ENCODE results near the gene CCBE1.

CCBE1 gene

DNA sequence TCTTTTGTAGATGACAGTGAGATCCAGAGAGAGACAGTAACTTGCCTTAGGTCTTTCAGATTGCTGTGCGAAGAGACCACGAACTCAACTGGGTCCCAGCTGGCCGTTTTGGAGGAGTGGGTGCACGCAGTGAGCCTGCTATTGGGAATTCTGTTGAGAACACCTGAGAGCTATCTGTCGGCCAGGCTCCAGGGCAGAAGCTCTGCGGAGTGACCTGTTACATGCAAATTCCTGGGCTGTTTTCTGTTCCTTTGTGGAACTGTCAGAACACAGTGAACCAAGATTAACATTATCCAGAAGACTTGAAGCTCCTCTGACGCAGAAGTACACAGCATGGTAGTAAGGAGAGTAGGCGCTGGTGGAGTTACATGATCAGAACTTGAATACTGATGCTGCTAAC, 238.6 kb downstream of the CCBE1 start:
- Mint-ChIP-seq H3K27ac (no peak overlapping the region), H3K9me3 (no peaks in the 10 kb centered on the region), H3K4me1 (ENCODE audit: low read depth) (no peaks in the 10 kb centered on the region), H3K36me3 (ENCODE audit: low read depth) (no peaks in the 10 kb centered on the region), H3K4me3 (no peak overlapping the region), H3K27me3 (peaks cover 4% of the 10 kb centered on the region)
- intact Hi-C loops (cut with micrococcal nuclease), result no loop called here

DNA sequence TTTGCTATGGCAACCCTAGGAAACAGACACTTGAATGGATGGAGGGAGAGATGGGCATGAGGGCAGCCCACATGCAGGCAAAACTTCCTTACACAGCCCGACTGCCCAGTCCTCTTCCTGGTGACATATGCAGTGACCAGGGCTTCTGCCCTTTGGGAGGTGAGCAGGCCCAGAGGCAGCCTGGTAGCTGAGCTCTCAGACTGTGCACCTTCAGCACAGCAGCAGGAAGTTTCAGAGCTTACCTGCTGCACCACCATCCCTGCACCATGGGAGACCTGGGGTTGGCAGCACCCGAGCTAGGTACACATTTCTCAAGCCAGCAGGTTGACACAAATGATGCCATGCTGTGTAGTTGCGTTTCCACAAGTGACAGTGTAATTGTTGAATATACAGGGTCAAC, 240.6 kb downstream of the CCBE1 start:
- Mint-ChIP-seq H3K27me3 (peaks cover 4% of the 10 kb centered on the region), H3K9me3 (no peaks in the 10 kb centered on the region), H3K36me3 (ENCODE audit: low read depth) (no peaks in the 10 kb centered on the region), H3K4me1 (ENCODE audit: low read depth) (no peaks in the 10 kb centered on the region), H3K27ac (no peak overlapping the region), H3K4me3 (no peak overlapping the region)
- intact Hi-C loops (cut with micrococcal nuclease), result no loop called here

DNA sequence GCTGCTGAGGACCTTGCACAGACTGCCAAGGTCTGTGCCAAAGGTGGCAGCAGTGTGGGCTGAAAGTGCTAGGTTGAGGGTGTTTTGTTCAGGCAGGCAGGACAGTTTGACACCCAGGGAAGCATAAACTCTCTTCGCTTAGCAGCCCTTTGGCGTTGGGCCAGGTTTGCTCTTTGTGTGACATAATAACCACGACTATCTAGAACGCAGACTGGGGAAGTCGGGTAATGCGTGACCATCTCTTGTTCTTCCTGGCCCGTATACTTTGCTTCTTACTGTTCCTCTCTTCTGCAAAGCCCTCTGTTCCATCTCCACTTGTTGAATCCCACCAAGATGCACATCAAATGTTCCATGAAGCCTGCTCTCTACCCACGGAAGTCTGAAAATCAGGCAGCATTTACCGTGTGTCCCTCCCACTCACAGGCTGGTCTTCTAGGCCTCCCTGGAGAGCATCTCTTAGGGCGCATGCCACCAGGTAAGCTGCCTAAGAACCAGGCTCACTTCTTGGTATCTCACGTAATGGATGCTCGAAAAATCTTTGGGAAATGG, 241.4 kb downstream of the CCBE1 start:
- Mint-ChIP-seq H3K9me3 (no peaks in the 10 kb centered on the region), H3K36me3 (ENCODE audit: low read depth) (no peaks in the 10 kb centered on the region), H3K4me1 (ENCODE audit: low read depth) (no peaks in the 10 kb centered on the region), H3K27ac (no peak overlapping the region), H3K4me3 (no peak overlapping the region), H3K27me3 (peaks cover 4% of the 10 kb centered on the region)
- intact Hi-C loops (cut with micrococcal nuclease), result no loop called here

DNA sequence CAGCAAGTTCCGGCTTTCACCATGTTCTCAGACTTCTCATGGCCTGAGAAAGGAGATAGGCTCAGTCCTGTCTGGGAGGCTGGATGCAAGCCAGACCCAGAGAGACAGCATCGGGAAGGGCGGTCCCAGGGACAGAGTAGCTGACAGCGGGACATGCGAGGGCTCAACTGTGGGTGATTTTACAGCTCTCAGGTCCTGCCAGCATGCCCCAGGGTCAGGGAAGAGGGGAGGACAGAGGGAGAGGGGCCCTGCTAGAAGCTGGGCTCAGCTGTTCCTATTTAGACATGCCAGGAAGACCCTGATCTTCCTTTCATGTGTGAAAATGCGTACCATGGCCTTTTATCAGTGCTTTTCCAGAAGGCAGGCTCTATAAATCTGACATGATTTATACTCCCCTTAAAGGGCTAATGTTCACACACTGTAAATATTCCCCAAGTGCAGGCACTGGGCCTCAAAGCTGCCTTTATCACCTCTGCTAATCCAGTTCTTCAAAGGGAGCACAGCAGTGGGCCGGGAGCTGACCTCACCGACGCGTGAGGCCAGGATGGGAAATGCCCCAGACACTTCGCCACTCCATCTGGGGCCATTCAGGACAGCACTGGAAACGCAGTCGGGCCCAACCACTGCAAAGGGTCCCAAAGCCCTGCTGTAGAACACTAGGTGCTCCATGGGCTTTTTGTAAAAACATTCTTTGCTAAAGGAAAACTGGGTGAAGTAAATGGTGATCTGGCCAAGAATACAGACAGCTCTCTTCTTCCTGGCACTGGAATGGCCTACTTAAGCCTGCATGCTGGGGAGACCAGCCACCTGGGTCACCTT, 242.1 kb downstream of the CCBE1 start:
- H3K36me3 Mint-ChIP-seq (ENCODE audit: low read depth), result no peaks in the 10 kb centered on the region
- no peak overlapping the region for H3K4me3 Mint-ChIP-seq
- no peaks in the 10 kb centered on the region for H3K4me1 Mint-ChIP-seq (ENCODE audit: low read depth)
- H3K27me3 Mint-ChIP-seq, result peaks cover 4% of the 10 kb centered on the region
- H3K27ac Mint-ChIP-seq, result no peak overlapping the region
- intact Hi-C loops (cut with micrococcal nuclease), result no loop called here
- no peaks in the 10 kb centered on the region for H3K9me3 Mint-ChIP-seq

DNA sequence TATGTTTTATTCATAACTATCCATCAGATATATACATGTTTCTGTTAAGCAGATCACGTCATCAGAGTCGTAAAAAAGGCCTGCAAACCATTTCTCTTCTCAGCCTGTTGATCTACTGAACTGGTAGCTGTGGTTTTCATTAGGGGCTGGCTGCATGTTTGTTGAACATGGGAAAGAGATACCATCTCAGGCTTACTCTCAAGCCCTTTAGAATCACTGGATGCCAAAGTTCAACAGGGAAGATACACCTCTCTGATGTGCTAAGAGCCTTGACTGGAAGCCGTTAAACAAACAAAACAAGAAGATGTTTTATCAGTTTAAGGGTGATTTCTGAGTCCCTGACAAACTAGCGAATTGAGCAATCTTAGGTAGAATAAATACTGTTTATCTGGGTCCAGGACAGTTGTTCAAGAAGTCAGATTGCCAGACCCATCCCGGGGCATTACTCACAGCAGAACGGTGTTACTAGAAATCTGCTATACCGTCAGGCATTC, 243.7 kb downstream of the CCBE1 start:
- H3K4me1 Mint-ChIP-seq (ENCODE audit: low read depth), result no peaks in the 10 kb centered on the region
- H3K4me3 Mint-ChIP-seq, result no peak overlapping the region
- intact Hi-C loops (cut with micrococcal nuclease), result no loop called here
- H3K27me3 Mint-ChIP-seq, result peaks cover 4% of the 10 kb centered on the region
- H3K36me3 Mint-ChIP-seq (ENCODE audit: low read depth), result no peaks in the 10 kb centered on the region
- H3K9me3 Mint-ChIP-seq, result no peaks in the 10 kb centered on the region
- no peak overlapping the region for H3K27ac Mint-ChIP-seq

DNA sequence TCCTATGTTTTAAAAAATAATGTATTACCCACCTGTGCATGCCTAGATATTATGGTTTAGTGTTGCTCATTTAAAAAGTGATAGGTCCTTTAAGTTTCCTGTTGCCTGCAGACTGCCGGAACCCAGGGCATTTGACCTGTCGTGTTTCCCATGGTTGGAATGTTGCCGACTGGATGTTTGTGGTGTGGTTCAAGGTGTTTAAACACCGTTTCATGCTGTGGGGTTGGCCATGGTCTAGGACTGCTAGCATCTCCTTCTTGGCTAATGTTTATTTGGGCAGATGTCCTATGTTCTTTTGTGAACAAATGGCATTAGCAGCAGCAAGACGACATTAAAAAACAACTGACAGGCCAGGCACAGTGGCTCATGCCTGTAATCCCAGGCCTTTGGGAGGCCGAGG, 245.3 kb downstream of the CCBE1 start:
- no peak overlapping the region for H3K4me3 Mint-ChIP-seq
- no peaks in the 10 kb centered on the region for H3K36me3 Mint-ChIP-seq (ENCODE audit: low read depth)
- H3K9me3 Mint-ChIP-seq, result no peaks in the 10 kb centered on the region
- H3K4me1 Mint-ChIP-seq (ENCODE audit: low read depth), result no peaks in the 10 kb centered on the region
- intact Hi-C loops (cut with micrococcal nuclease), result no loop called here
- H3K27ac Mint-ChIP-seq, result no peak overlapping the region
- peaks cover 1% of the 10 kb centered on the region for H3K27me3 Mint-ChIP-seq

DNA sequence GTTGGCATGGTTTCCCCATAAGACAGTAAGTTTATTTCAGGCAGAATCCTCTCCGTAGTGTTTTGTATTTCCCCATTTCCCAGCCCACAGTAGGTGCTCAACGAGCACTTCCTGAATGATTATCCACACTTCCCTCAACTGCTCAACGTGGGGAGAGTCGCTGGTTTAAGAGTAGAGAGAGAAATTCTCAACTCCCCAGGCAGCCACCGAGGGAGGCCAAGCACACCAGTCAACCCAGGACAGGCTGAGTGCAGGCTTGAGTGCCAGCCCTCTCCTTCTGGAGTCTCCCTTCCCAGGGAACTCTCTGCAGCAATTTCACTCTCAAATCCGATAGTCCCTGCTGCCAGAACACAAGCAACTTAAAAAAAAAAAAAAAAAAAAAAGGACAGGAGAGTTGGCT, 246.2 kb downstream of the CCBE1 start:
- no peak overlapping the region for H3K4me3 Mint-ChIP-seq
- intact Hi-C loops (cut with micrococcal nuclease), result no loop called here
- no peaks in the 10 kb centered on the region for H3K4me1 Mint-ChIP-seq (ENCODE audit: low read depth)
- no peaks in the 10 kb centered on the region for H3K9me3 Mint-ChIP-seq
- no peak overlapping the region for H3K27ac Mint-ChIP-seq
- H3K27me3 Mint-ChIP-seq, result peaks cover 1% of the 10 kb centered on the region
- H3K36me3 Mint-ChIP-seq (ENCODE audit: low read depth), result no peaks in the 10 kb centered on the region

DNA sequence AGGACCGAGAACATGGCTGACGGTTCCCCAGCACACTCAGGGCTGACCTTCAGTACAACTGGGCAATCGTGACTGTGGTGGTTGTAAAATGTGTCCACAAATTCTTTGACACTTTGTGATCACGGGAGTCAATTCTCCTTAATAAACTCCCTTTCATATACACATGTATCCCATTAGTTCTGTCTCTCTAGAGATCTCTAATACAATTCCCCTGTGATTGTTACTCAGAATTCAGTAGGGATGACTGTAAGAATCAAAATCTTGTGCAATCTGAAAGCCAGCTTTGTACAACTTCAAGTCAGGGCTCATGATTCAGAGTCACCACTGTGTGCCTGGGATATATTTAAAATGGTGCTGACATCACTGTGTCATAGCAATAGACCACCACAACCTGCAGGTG, 248.7 kb downstream of the CCBE1 start:
- intact Hi-C loops (cut with micrococcal nuclease), result no loop called here
- H3K9me3 Mint-ChIP-seq, result no peaks in the 10 kb centered on the region
- no peak overlapping the region for H3K4me3 Mint-ChIP-seq
- H3K27ac Mint-ChIP-seq, result no peak overlapping the region
- no peaks in the 10 kb centered on the region for H3K4me1 Mint-ChIP-seq (ENCODE audit: low read depth)
- no peaks in the 10 kb centered on the region for H3K36me3 Mint-ChIP-seq (ENCODE audit: low read depth)
- no peaks in the 10 kb centered on the region for H3K27me3 Mint-ChIP-seq

DNA sequence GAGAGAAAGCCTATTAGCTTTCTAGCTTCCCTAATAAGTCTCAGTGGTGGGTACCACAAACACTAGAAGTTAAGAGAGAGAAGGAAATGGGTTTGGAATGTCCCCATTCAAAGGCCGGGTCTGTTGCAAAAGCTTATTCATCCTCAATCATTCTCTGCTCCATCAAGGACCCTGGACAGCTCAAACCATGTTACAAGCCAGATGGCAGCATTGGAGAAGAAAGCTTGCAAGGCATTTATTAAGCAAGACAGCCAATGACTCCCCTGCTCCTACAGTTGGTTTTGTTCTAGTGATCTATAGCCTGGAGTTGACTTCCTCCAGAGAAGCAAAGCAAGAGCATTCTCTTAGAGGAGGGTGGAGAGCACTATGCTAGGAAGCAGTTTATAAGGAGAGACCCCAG, 251.2 kb downstream of the CCBE1 start:
- intact Hi-C loops (cut with micrococcal nuclease), result no loop called here
- Mint-ChIP-seq H3K27ac (no peak overlapping the region), H3K4me3 (no peak overlapping the region), H3K9me3 (no peaks in the 10 kb centered on the region), H3K36me3 (ENCODE audit: low read depth) (no peaks in the 10 kb centered on the region), H3K4me1 (ENCODE audit: low read depth) (no peaks in the 10 kb centered on the region), H3K27me3 (no peaks in the 10 kb centered on the region)

DNA sequence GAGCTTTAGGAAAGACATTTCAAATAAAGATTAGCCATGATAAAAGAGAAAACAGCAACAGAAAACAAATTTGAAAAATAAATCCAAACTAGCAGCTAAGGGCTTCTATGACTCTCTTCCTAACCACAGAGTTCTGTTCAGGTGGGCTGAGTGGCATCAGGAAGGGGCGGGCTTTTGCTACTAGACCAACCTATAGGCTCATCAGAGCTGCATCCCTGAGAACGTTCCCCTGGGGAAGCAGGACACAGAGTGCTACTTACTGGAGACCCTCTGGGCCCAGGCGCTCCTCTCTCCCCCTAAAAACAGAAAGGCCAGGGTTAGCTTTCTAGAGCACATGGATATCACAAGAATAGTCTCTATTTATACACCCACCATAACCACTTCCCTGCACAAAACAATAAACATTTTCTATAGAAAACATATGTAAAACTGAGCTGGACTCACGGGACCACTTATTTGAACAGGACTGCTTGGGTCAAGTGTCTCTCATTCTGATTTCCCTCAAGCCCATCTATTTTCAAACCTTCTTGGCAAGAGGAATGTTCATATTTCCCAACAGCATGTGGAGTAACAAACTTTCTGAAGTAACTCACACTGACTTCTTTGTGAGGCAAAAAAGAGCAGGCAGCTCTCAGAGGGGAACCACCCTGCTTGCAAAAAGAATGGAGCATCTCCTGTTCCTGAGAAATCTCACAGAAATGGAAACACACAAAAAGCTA, 259.2 kb downstream of the CCBE1 start:
- H3K27me3 Mint-ChIP-seq, result no peaks in the 10 kb centered on the region
- H3K27ac Mint-ChIP-seq, result no peak overlapping the region
- intact Hi-C loops (cut with micrococcal nuclease), result no loop called here
- no peak overlapping the region for H3K4me3 Mint-ChIP-seq
- no peaks in the 10 kb centered on the region for H3K4me1 Mint-ChIP-seq (ENCODE audit: low read depth)
- no peaks in the 10 kb centered on the region for H3K9me3 Mint-ChIP-seq
- H3K36me3 Mint-ChIP-seq (ENCODE audit: low read depth), result no peaks in the 10 kb centered on the region

DNA sequence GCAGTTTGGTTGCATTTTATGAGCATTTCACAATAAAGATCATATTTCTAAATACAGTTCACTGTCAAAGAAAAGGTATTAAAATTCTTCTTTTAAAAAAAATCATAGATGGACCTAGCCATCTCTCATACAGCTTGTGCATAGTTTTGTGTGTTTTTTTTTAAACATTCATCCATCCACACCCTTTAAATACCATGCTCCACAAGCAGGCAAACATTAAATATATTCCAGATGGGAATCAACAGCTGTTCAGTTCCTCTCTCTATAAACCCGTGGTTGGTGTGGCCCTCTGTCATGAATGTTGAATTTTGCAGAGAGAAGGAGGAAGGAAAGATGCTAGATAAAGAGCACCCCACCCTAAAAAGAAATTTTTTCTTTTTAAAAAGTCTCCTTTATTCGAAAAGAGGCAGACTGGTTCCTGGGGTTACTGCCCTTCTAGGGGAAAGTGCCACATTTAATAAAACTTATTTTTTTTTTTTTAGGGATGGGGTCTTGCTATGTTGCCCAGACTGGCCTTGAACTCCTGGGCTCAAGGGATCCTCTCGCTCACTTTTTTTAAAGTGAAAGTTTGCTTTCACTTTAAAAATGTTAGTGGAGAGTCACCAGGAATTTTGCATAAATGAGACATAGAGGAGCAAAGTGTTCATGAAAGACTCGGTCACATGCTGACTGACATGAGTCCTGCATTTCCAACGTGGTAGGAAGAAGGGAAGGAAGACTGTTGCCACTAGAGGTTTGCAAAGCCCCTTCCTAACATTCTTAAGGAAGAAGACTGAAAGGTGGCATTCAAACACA, 264.2 kb downstream of the CCBE1 start:
- H3K27me3 Mint-ChIP-seq, result no peaks in the 10 kb centered on the region
- H3K4me1 Mint-ChIP-seq (ENCODE audit: low read depth), result no peaks in the 10 kb centered on the region
- no peak overlapping the region for H3K27ac Mint-ChIP-seq
- no peak overlapping the region for H3K4me3 Mint-ChIP-seq
- intact Hi-C loops (cut with micrococcal nuclease), result no loop called here
- H3K36me3 Mint-ChIP-seq (ENCODE audit: low read depth), result no peaks in the 10 kb centered on the region
- H3K9me3 Mint-ChIP-seq, result no peaks in the 10 kb centered on the region

DNA sequence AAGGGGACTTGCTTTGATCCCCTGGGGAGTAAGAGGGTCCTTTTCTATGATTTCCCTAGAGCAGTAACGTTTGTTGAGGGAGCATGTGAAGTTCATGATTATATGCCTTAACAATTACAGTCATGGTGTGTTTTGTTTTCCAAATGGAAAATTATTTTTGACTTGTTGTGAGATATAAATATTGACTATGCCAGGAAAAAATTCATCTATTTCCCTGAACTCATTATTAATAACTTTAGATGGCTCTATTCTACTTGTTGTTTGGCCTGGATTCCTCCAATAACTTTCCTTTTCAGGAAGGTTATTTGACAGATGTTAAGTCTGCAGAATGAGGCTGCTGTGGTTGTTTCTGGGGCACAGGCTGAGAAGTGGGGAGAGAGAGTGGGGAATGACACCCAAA, 266.1 kb downstream of the CCBE1 start:
- Mint-ChIP-seq H3K4me1 (ENCODE audit: low read depth) (no peaks in the 10 kb centered on the region), H3K36me3 (ENCODE audit: low read depth) (no peaks in the 10 kb centered on the region), H3K9me3 (no peaks in the 10 kb centered on the region), H3K27me3 (no peaks in the 10 kb centered on the region), H3K27ac (no peak overlapping the region), H3K4me3 (no peak overlapping the region)
- intact Hi-C loops (cut with micrococcal nuclease), result no loop called here

DNA sequence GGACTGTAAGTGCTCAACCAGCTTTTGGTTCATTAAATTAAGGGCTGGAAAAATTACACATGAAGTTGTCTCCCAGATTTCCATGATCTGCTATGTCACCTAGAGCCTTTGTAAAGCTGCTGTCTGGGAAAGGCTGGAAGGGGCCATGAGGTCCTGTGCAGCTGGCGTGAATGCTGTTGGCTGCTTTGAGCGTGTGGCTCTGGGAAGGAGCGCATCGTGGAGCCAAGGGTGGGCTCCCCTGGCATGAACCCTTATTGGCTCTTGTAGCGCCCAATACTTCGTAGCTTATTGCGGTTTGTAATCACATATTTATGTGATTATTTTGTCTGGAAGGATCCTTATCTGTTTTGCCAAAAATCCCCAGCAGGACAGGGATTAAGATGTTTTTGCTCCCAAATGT, 267.6 kb downstream of the CCBE1 start:
- H3K9me3 Mint-ChIP-seq, result no peaks in the 10 kb centered on the region
- H3K4me3 Mint-ChIP-seq, result no peak overlapping the region
- intact Hi-C loops (cut with micrococcal nuclease), result no loop called here
- no peaks in the 10 kb centered on the region for H3K27me3 Mint-ChIP-seq
- H3K36me3 Mint-ChIP-seq (ENCODE audit: low read depth), result no peaks in the 10 kb centered on the region
- no peak overlapping the region for H3K27ac Mint-ChIP-seq
- no peaks in the 10 kb centered on the region for H3K4me1 Mint-ChIP-seq (ENCODE audit: low read depth)

DNA sequence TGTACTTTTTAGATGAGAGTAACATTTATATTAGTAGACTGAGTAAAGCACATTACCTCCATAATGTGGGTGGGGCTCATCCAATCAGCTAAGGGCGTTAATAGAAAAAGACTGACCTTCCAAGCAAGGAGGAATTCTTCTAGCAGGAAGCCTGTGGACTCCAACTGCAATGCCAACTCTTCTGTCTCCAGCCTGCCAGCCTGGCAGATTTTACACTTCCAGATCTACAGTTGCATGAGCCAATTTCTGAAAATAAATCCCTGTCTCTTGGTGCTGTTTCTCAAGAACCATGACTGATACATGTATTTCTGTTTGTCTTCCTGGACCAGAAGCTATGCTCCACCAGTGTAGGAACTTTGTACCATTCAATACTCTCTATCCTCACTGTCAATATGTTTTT, 269.2 kb downstream of the CCBE1 start:
- H3K27me3 Mint-ChIP-seq, result no peaks in the 10 kb centered on the region
- H3K4me3 Mint-ChIP-seq, result no peak overlapping the region
- no peaks in the 10 kb centered on the region for H3K36me3 Mint-ChIP-seq (ENCODE audit: low read depth)
- no peak overlapping the region for H3K27ac Mint-ChIP-seq
- intact Hi-C loops (cut with micrococcal nuclease), result no loop called here
- no peaks in the 10 kb centered on the region for H3K9me3 Mint-ChIP-seq
- H3K4me1 Mint-ChIP-seq (ENCODE audit: low read depth), result no peaks in the 10 kb centered on the region

All from dendritic cell treated with granulocyte-macrophage colony-stimulating factor and Interleukin-4, amounts not matched to agents 40 ng/mL and 50 ng/mL, for 4 days (primary cell).